Right lobe of liver (tissue), 4 donors: ENCODE results near the gene PCSK2.

Source experiments
- CTCF ChIP-seq, 4 donors: fragments of 200-600 bp in 3 of 4; fragments of 450-650 bp in 1 of 4; IDR thresholded peaks; one replicate each; pipeline versions ENCODE4 v1.5.1 to v1.8.0; 2016 to 2022; ENCODE audit warnings: antibody characterized with exemption in 4 of 4, mild to moderate bottlenecking in 2 of 4
- POLR2A ChIP-seq: fragments of 450-650 bp; IDR thresholded peaks from one replicate; pipeline ENCODE4 v1.6.1; 2017; ENCODE audit warnings: antibody characterized with exemption, mild to moderate bottlenecking
- donor health status: DM: no; HTN: no; CAD: no.
- donor health status: DM: no; HTN: no; CAD: no.
- donor health status: DM: no; HTN: yes; CAD: no.

GRCh38 chr20:17466641-17467040 lies 239.8 kb downstream of the PCSK2 start:
- TF ChIP-seq CTCF (IDR thresholded peaks at IDR 0.05) (no peak), POLR2A (no peak)
